Myocyte (in vitro differentiated cells): ENCODE results near the gene HPS5. TPM values are rescaled to one million over a fixed set of nuclear protein-coding genes. Genes with fewer than 3 reads are reported as not detected.
"Not testable (repeated sequence)": the region's sequence is repeated elsewhere in the genome, so short reads cannot be mapped to it uniquely, and the experiment has no call there.

ENCODE experiments used
- DNase-seq: peaks from one replicate; pipeline ENCODE4 v3.0.0-alpha.2; 2012; ENCODE audit warnings: low read depth
- total RNA-seq: library from RNA; depleted of rRNA; stranded (reverse); fragments of >200 nt; gene quantifications from 2 replicates; pipeline ENCODE4 v1.2.3, GENCODE V29; 2014

HPS5 gene
- total RNA-seq, 1 donor from 2014 or later = 19.5 TPM

GRCh38 chr11:18271206-18271605, 50.7 kb downstream of the HPS5 start:
- DNase-seq = no peak

- no peak for DNase-seq
These were observed 51.8 kb downstream of the HPS5 start for GRCh38 chr11:18270102-18270501.

GRCh38 chr11:18269252-18269651, 52.7 kb downstream of the HPS5 start:
- DNase-seq = not testable (repeated sequence)

GRCh38 chr11:18267335-18268133, 54.4 kb downstream of the HPS5 start:
- not testable (repeated sequence) for DNase-seq

GRCh38 chr11:18265949-18266348, 56.0 kb downstream of the HPS5 start, which contains the start of gene SAA1:
Gene SAA1, plus strand, starts transcription at chr11:18266264. Its CDS starts 624 bp downstream, at chr11:18266888.
- peak; percentile 5 for DNase-seq

- DNase-seq = peak; percentile 5
These were observed 57.0 kb downstream of the HPS5 start for GRCh38 chr11:18264677-18265555.

- DNase-seq = no peak
These were observed 57.9 kb downstream of the HPS5 start for GRCh38 chr11:18264035-18264434.

- DNase-seq = peak; percentile 14
These were observed 59.1 kb downstream of the HPS5 start for GRCh38 chr11:18262681-18263350.

- DNase-seq = no peak
These were observed 60.2 kb downstream of the HPS5 start for GRCh38 chr11:18261721-18262120.

GRCh38 chr11:18259259-18259658, 62.7 kb downstream of the HPS5 start:
- no peak for DNase-seq

- DNase-seq = no peak
These were observed 67.1 kb downstream of the HPS5 start for GRCh38 chr11:18254781-18255361.

GRCh38 chr11:18253778-18254338, 68.1 kb downstream of the HPS5 start:
- no peak for DNase-seq

GRCh38 chr11:18253233-18253632, 68.7 kb downstream of the HPS5 start:
- DNase-seq = no peak

GRCh38 chr11:18248561-18248960, 73.4 kb downstream of the HPS5 start, which contains the start of gene SAA2:
Gene SAA2, minus strand, starts transcription at chr11:18248668. Its CDS starts 657 bp downstream, at chr11:18248011.
- no peak for DNase-seq

GRCh38 chr11:18247191-18247581, 74.8 kb downstream of the HPS5 start:
- DNase-seq = not testable (repeated sequence)

GRCh38 chr11:18246379-18247190, 75.4 kb downstream of the HPS5 start:
- not testable (repeated sequence) for DNase-seq

- DNase-seq = no peak
These were observed 76.5 kb downstream of the HPS5 start for GRCh38 chr11:18245396-18245795.

- peak; percentile 54 for DNase-seq
These were observed 78.1 kb downstream of the HPS5 start for GRCh38 chr11:18243783-18244362.

- DNase-seq = no peak
These were observed 82.3 kb downstream of the HPS5 start for GRCh38 chr11:18239655-18240054.
